Skeletal muscle cell (primary cell): ENCODE results near the gene ZNF823.
"Not testable (repeated sequence)": the region's sequence is repeated elsewhere in the genome, so short reads cannot be mapped to it uniquely, and the experiment has no call there.

Experiments used
- DNase-seq: peaks from one replicate; pipeline ENCODE4 v3.0.0-alpha.2; 2010; ENCODE audit warnings: low read depth
- H3K4me3 ChIP-seq: 2 replicates; pipeline ENCODE4 v1.5.1; 2011; ENCODE audit warnings: low read depth, mild to moderate bottlenecking, control low read depth, low read length, moderate library complexity

ZNF823 gene

GRCh38 chr19:11685676-11686650, 52.8 kb downstream of the ZNF823 start:
- H3K4me3 ChIP-seq, result no peak overlapping the region

GRCh38 chr19:11684987-11685675, 53.6 kb downstream of the ZNF823 start:
- no peak overlapping the region for H3K4me3 ChIP-seq
- DNase-seq, result no peak

More at GRCh38 chr19:11685676-11686650, 52.8 kb downstream of the ZNF823 start:
- no peak for DNase-seq

DNA sequence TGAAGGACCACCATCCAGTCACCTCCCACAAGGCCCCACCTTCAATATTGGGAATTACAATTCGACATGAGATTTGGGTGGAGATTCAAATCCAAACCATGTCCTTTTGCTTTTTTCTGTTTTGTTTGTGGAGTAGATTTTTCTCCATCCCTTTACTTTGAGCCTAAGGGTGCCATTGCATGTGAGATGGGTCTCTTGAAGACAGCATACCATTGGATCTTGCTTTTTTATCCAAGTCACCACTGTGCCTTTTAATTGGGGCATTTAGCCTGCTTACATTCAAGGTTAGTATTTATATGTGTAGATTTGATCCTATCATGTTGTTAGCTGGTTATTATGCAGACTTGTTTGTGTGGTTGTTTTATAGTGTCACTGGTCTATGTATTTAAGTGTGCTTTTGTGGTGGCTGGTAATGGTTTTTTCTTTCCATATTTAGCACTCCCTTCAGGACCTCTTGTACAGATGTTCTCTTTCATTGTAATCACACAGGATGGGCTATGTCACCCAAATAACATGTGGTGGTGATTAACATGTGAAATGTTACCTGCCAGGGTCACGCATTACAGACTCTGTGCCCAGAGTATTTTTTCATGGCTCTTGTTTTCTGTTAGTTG, 58.0 kb downstream of the ZNF823 start:
- H3K4me3 ChIP-seq, result no peak overlapping the region

GRCh38 chr19:11678504-11678903, 60.2 kb downstream of the ZNF823 start:
- DNase-seq, result no peak
- H3K4me3 ChIP-seq, result no peak overlapping the region

More for the DNA sequence above, 58.0 kb downstream of the ZNF823 start:
- no peak for DNase-seq

DNA sequence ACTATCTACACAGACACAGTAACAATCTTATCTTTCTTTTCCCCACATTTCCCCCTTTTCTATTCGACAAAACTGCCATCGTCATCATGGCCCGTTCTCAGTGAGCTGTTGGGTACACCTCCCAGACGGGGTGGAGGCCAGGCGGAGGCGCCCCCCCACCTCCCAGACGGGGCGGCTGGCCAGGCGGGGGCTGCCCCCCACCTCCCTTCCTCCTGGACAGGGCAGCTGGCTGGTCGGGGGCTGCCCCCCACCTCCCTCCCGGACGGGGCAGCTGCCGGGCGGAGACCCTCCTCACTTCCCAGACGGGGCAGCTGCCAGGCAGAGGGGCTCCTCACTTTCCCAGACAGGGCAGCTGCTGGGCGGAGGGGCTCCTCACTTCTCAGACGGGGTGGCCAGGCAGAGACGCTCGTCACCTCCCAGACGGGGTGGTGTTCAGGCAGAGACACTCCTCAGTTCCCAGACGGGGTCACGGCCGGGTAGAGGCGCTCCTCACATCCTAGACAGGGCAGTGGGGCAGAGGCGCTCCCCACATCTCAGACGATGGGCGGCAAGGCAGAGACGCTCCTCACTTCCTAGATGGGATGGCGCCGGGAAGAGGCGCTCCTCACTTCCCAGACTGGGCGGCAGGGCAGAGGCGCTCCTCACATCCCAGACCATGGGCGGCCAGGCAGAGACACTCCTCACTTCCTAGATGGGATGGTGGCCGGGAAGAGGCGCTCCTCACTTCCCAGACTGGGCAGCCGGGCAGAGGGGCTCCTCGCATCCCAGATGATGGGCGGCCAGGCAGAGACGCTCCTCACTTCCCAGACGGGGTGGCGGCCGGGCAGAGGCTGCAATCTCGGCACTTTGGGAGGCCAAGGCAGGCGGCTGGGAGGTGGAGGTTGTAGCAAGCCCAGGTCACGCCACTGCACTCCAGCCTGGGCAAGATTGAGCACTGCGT, 61.8 kb downstream of the ZNF823 start:
- not testable (repeated sequence) for DNase-seq, H3K4me3 ChIP-seq

DNA sequence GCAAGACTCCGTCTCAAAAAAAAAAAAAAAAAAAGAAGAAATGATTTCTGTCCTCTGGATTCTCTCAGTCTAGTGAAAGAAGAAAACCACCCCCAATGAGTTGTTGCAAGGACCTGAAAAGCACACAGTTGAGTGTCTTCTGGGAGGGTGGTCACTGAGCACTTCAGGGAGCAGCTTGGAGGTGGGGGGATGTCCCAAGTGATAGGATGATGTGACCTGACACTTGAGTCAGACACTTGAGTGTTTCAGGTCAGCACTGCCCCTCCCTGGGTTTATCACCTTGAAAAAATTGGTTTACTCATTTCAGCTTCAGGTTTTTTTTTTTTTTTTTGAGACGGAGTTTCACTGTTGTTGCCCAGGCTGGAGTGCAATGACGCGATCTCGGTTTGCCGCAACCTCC, 63.2 kb downstream of the ZNF823 start:
- H3K4me3 ChIP-seq, result no peak overlapping the region
- DNase-seq, result no peak

DNA sequence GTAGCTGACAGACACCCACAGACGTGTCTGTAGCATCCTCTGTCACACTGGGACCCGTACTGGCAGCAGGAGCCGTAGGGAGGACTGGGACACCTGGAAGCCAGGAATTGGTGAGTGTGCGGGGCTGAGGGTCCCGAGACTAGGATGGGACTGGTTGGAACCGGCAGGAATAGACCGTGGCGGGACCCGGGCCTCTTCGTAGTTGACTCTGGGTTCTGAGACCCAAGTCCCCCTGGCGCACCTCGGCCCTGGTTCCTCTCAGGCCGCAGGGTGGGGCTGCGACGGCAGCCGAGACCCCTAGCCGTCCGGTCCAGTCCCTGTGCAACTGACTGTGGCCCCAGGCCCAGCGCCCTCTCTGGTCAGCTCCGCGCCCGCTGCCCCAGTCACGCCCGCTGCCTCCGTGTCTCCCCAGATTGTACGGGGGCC, 64.7 kb downstream of the ZNF823 start:
- H3K4me3 ChIP-seq, result peak overlapping the region; percentile 20
- no peak for DNase-seq

- peak overlapping the region; percentile 20 for H3K4me3 ChIP-seq
- no peak for DNase-seq
Observed at GRCh38 chr19:11673608-11674041, 65.1 kb downstream of the ZNF823 start.
